Endothelial cell (in vitro differentiated cells): Measurements from ENCODE around the gene SOCS3. TPM values are rescaled to one million over a fixed set of nuclear protein-coding genes. Genes with fewer than 3 reads are reported as not detected.

Source experiments
- DNase-seq: peaks from one replicate; pipeline ENCODE4 v3.0.0; 2021; ENCODE audit warnings: low spot score
- H3K27ac Mint-ChIP-seq: one replicate; pipeline ENCODE4 v1.8.0; 2021; ENCODE audit warnings: mixed read lengths, inconsistent platforms; ENCODE audit not compliant: unreplicated experiment
- H3K27me3 Mint-ChIP-seq: one replicate; pipeline ENCODE4 v1.8.0; 2021; ENCODE audit warnings: mild to moderate bottlenecking, moderate library complexity, mixed read lengths, inconsistent platforms; ENCODE audit not compliant: unreplicated experiment
- H3K36me3 Mint-ChIP-seq: one replicate; pipeline ENCODE4 v1.8.0; 2021; ENCODE audit warnings: mild to moderate bottlenecking, low read depth, mixed read lengths, inconsistent platforms; ENCODE audit not compliant: unreplicated experiment
- H3K4me1 Mint-ChIP-seq: one replicate; pipeline ENCODE4 v1.8.0; 2021; ENCODE audit warnings: mild to moderate bottlenecking, mixed read lengths, inconsistent platforms; ENCODE audit not compliant: unreplicated experiment
- H3K4me3 Mint-ChIP-seq: one replicate; pipeline ENCODE4 v1.8.0; 2021; ENCODE audit warnings: mild to moderate bottlenecking, mixed read lengths, inconsistent platforms; ENCODE audit not compliant: unreplicated experiment
- H3K9me3 Mint-ChIP-seq: one replicate; pipeline ENCODE4 v1.8.0; 2021; ENCODE audit warnings: mixed read lengths, inconsistent platforms; ENCODE audit not compliant: unreplicated experiment
- total RNA-seq: library from RNA; stranded (reverse); fragmentation: NEBNext Ultra II Directional; extraction: Animal tissue kit (Norgen Biotek cat#: 25700); gene quantifications from one replicate; pipeline ENCODE4 v1.2.1, GENCODE V29; 2021; ENCODE audit not compliant: unreplicated experiment
- TF ChIP-seq, protein P1 (sequence below): fragments of 200-600 bp; sonication (generic); IDR thresholded peaks from one replicate; pipeline ENCODE4 v1.5.0; 2021; ENCODE audit warnings: antibody characterized with exemption; ENCODE audit not compliant: unreplicated experiment

The SOCS3 gene
- total RNA-seq, 1 donor from 2014 or later, result 30.2 TPM

DNA sequence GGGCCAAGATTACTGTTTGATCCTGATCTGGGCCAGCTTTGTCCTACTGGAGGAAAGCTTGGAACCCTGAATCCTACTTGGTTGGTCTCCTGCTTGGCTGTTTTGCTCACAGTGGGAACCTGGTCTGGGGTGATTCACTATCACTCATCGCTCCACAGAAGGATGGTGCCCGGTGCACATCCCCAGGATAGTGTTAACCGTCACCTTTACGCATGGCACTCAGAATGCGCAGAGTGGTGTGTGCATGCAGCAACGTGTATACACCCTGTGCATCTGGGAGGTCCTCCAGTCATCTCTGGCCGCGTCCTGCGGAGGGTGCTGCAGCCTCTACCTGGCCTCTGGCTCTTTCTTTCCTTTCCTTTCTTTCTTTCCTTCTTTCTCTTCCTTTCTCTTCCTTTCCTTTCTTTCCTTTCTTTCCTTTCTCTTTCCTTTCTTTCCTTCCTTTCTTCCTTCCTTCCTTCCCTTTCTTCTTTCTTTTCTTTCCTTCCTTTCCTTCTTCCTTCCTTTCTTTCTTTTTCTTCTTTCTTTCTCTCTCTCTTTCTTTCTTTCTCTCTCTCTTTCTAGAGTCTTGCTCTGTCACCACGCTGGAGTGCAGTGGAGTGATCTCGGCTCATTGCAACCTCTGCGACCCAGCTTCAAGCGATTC, 13.1 kb downstream of the SOCS3 start:
- DNase-seq, result no peak
- Mint-ChIP-seq H3K27me3 (peaks cover 11% of the 10 kb centered on the region), H3K4me1 (peaks cover 47% of the 10 kb centered on the region), H3K27ac (peak overlapping the region; percentile 8), H3K36me3 (peaks cover 7% of the 10 kb centered on the region), H3K4me3 (no peak overlapping the region), H3K9me3 (no peaks in the 10 kb centered on the region)
- TF ChIP-seq, protein P1, sequence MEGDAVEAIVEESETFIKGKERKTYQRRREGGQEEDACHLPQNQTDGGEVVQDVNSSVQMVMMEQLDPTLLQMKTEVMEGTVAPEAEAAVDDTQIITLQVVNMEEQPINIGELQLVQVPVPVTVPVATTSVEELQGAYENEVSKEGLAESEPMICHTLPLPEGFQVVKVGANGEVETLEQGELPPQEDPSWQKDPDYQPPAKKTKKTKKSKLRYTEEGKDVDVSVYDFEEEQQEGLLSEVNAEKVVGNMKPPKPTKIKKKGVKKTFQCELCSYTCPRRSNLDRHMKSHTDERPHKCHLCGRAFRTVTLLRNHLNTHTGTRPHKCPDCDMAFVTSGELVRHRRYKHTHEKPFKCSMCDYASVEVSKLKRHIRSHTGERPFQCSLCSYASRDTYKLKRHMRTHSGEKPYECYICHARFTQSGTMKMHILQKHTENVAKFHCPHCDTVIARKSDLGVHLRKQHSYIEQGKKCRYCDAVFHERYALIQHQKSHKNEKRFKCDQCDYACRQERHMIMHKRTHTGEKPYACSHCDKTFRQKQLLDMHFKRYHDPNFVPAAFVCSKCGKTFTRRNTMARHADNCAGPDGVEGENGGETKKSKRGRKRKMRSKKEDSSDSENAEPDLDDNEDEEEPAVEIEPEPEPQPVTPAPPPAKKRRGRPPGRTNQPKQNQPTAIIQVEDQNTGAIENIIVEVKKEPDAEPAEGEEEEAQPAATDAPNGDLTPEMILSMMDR, result no peak

GRCh38 chr17:78345791-78346494, 13.9 kb downstream of the SOCS3 start:
- H3K9me3 Mint-ChIP-seq, result no peaks in the 10 kb centered on the region
- DNase-seq, result no peak
- peak overlapping the region; percentile 79 for H3K27ac Mint-ChIP-seq
- peaks cover 47% of the 10 kb centered on the region for H3K4me1 Mint-ChIP-seq
- TF ChIP-seq, protein P1, result no peak
- peaks cover 11% of the 10 kb centered on the region for H3K27me3 Mint-ChIP-seq
- peaks cover 7% of the 10 kb centered on the region for H3K36me3 Mint-ChIP-seq
- no peak overlapping the region for H3K4me3 Mint-ChIP-seq

DNA sequence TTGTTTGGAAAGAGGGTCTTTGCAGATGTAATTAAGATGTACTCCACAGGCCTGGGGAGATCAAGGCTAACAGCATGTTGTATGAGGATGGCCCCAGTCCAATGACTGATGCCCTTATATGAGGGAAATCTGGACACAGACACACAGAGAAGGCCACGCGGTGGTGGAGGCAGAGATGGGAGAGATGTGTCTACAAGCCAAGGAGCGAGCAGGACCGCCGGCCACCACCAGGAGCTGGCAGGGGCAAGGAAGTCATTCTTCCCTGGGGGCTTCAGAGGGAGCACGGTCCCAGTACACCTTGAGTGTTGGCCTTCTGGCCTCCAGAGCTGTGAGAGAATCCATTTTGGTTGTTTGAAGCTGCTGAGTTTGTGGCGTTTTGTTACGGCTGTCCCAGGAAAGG, 14.7 kb downstream of the SOCS3 start:
- Mint-ChIP-seq H3K27me3 (peaks cover 9% of the 10 kb centered on the region), H3K36me3 (peaks cover 7% of the 10 kb centered on the region), H3K9me3 (no peaks in the 10 kb centered on the region), H3K4me3 (peak overlapping the region; percentile 24), H3K27ac (peak overlapping the region; percentile 79), H3K4me1 (peaks cover 41% of the 10 kb centered on the region)
- DNase-seq, result no peak
- TF ChIP-seq, protein P1, result no peak

DNA sequence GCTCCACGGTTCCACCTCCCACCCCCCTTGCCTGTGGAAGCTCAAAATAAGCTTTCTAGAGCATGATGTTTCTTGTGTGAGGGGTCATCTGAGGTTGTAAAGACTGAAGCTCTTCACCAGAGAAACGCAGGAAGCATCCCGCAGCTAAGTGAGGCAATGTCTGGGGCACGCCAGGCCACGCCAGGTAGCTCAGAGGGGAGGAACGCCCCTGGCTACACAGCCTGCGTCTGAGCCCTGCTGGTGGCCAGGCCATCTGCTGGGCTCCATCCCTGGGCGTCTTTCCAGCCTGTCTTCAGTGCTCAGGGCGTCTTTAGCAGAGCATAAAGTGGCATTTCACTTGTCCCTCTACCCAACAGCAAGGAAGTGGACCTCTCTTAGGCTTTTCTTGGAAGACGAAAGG, 15.2 kb downstream of the SOCS3 start:
- TF ChIP-seq, protein P1, result no peak
- Mint-ChIP-seq H3K27me3 (peaks cover 9% of the 10 kb centered on the region), H3K4me3 (no peak overlapping the region), H3K4me1 (peaks cover 41% of the 10 kb centered on the region), H3K9me3 (no peaks in the 10 kb centered on the region), H3K27ac (no peak overlapping the region), H3K36me3 (peaks cover 7% of the 10 kb centered on the region)
- no peak for DNase-seq

- Mint-ChIP-seq H3K27ac (no peak overlapping the region), H3K36me3 (peaks cover 4% of the 10 kb centered on the region), H3K9me3 (no peaks in the 10 kb centered on the region), H3K27me3 (peaks cover 9% of the 10 kb centered on the region), H3K4me3 (no peak overlapping the region), H3K4me1 (peaks cover 38% of the 10 kb centered on the region)
- TF ChIP-seq, protein P1, result no peak
- no peak for DNase-seq
Observed at GRCh38 chr17:78343543-78344201, 16.2 kb downstream of the SOCS3 start.
